C4-2B (cell line): ENCODE measurements around the gene ATAD3B.
"Not testable (repeated sequence)": the region's sequence is repeated elsewhere in the genome, so short reads cannot be mapped to it uniquely, and the experiment has no call there.

Source experiments
- H3K27ac ChIP-seq: fragments of 450-650 bp; 2 replicates; pipeline ENCODE4 v1.5.1; 2017
- ZFX ChIP-seq: fragments of 450-650 bp; IDR thresholded peaks from 2 replicates; pipeline ENCODE4 v1.6.1; 2017
- TF ChIP-seq, protein P1 (sequence below): fragments of 450-650 bp; conservative IDR thresholded peaks from 2 replicates; pipeline ENCODE4 v1.5.1; 2017; ENCODE audit warnings: mild to moderate bottlenecking

The ATAD3B gene

DNA sequence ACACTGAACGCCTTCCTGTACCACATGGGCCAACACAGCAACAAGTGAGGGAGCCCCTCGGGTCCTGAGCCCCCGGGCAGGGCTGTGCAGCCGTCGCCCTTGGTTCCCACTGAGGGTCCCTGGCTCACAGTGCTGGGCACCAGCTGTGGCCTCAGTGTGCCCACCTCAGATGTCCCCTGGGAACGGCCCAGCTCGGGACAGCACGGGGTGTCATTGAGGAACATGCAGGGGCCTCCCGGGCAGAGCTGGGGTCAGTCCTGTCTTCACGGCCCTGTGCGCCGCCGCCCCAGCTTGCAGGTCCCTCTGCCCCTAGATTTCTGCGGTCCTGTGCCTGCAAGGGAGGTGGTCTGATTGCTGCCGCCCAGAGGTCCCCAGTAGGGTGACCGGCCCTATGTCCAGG is 17.7 kb downstream of the ATAD3B start:
- TF ChIP-seq, protein P1, sequence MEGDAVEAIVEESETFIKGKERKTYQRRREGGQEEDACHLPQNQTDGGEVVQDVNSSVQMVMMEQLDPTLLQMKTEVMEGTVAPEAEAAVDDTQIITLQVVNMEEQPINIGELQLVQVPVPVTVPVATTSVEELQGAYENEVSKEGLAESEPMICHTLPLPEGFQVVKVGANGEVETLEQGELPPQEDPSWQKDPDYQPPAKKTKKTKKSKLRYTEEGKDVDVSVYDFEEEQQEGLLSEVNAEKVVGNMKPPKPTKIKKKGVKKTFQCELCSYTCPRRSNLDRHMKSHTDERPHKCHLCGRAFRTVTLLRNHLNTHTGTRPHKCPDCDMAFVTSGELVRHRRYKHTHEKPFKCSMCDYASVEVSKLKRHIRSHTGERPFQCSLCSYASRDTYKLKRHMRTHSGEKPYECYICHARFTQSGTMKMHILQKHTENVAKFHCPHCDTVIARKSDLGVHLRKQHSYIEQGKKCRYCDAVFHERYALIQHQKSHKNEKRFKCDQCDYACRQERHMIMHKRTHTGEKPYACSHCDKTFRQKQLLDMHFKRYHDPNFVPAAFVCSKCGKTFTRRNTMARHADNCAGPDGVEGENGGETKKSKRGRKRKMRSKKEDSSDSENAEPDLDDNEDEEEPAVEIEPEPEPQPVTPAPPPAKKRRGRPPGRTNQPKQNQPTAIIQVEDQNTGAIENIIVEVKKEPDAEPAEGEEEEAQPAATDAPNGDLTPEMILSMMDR, result no peak
- no peak for TF ChIP-seq ZFX
- no peak overlapping the region for H3K27ac ChIP-seq

DNA sequence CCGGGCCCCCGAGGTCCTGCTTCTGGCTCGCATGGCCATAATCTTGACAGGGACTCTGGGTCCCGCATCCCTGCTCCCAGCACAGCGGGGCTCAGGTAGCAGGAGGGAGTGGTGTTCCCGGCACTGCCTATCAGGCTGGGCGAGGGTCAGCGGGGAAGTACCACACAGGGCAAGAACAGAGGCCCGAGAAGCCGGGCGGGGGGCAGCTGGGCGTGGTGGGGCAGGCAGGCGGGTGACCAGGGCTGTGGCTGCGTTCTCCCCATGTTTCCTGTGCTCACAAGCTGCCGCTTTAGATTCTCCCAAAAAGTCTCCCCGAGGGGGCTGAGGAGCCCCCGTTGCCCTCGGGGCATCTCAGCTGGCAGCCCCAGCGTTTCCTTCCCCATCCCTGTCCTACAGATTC is 18.3 kb downstream of the ATAD3B start:
- TF ChIP-seq, protein P1, result no peak
- TF ChIP-seq ZFX, result no peak
- H3K27ac ChIP-seq, result no peak overlapping the region

DNA sequence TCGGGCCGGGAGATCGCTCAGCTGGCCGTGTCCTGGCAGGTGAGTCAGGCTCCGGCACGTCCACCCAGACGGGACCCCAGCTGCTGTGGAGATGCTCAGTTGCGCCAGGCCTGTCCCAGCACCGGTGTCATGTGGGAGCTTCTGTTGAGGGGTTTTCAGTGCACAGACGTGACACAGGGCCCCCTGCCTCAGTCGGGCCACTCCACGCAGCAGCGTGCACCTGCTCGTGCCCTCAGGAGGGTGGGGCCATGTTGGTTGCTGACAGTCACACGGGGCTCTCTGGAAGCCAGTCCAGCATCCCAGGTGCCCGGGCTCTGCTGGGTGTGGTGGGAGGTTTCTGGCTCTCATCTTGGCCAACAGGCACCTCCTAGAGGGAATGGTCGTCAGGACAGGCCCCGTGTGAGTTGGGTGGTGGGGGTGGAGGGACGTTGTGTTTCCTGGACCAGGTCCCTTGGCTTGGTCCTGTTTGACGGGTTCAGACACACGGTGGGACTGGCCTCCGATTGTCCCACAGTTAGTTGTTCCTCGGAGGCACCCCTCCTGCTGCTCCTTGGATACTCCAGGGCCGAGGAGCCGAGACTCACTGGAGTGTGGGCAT is 19.2 kb downstream of the ATAD3B start:
- TF ChIP-seq, protein P1, result no peak
- no peak for TF ChIP-seq ZFX
- H3K27ac ChIP-seq, result no peak overlapping the region

DNA sequence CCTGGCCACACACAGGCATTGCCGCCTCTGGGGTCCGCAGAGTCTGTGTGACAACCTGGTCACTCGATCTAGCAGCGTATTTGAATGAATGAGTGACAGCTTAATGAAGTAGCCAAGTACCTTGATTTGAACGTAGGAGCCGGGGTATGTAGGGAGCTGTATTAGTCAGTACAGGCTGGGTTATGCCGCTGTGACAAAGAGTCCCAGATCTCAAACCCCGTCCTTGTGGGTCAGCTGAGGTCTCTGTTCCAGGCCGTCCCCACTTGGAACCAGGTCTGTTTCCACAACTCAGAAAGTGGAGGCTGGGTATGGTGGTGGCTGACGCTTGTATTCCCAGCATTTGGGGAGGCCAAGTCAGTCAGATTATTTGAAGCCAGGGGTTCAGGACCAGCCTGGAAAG is 20.0 kb downstream of the ATAD3B start:
- H3K27ac ChIP-seq, result no peak overlapping the region
- TF ChIP-seq, protein P1, result no peak
- no peak for TF ChIP-seq ZFX

DNA sequence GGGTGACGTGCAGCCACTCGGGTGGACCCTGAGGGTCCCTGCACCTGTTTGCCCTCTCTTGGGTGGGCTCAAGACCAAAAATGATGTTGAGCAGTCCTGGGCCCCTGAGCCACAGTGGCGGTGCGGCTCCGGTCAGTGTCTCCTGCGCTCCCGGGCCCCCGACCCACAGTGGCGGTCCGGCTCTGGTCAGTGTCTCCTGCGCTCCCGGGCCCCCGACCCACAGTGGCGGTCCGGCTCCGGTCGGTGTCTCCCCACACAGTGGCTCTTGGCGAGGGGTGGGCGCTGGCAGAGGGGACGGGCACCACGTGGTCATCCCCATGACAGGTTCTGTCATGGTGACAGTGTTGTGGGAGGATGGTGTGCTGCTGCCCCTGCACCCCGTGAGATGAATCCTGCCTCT is 22.7 kb downstream of the ATAD3B start:
- H3K27ac ChIP-seq, result not testable (repeated sequence)

DNA sequence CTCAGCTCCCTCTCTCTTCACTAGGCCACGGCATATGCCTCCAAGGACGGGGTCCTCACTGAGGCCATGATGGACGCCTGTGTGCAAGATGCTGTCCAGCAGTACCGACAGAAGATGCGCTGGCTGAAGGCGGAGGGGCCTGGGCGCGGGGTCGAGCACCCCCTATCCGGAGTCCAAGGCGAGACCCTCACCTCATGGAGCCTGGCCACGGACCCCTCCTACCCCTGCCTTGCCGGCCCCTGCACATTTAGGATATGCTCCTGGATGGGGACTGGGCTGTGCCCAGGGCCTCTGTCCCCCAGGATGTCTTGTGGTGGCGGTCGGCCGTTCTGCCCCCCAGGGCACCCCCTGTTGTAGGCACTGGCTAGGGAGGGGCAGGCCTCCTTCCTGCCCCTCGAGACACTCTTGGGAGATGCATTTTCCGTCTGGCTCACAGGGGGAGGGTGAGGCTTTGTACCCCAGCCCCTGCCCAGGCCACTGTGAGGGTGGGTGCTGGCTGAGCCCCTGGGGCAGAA is 24.0 kb downstream of the ATAD3B start:
- not testable (repeated sequence) for H3K27ac ChIP-seq

DNA sequence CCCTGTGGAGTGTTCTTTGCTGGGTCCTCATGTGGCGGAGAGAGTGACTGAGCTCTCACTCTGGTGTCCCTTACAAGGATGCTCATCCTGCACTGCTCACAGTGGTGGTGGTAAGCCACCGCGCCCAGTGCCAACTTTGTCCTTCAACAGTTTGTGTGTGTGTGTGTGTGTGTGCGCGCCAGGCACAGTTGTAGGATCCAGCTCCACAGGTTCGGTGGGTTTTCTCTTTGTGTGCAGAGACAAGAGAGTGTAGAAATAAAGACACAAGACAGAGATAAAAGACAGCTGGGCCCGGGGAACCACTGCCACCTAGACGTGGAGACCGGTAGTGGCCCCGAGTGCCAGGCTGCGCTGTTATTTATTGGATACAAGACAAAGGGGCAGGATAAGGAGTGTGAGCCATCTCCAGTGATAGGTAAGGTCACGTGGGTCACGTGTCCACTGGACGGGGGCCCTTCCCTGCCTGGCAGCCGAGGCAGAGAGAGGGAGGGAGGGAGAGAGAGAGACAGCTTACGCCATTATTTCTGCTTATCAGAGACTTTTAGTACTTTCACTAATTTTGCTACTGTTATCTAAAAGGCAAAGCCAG is 33.3 kb downstream of the ATAD3B start:
- H3K27ac ChIP-seq, result peak overlapping the region; percentile 77
- TF ChIP-seq, protein P1, result peak; percentile 97

DNA sequence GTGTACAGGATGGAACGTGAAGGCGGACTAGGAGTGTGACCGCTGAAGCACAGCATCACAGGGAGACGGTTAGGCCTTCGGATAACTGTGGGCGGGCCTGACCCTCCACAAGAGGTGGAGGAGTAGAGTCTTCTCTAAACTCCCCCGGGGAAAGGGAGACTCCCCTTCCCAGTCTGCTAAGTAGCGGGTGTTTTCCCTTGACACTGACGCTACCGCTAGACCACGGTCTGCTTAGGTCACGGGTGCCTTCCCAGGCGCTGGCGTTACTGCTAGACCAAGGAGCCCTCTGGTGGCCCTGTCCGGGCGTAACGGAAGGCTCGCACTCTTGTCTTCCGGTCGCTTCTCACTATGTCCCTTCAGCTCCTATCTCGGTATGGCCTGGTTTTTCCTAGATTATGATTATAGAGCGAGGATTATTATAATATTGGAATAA is 33.8 kb downstream of the ATAD3B start:
- TF ChIP-seq, protein P1, result peak; percentile 64
- peak overlapping the region; percentile 77 for H3K27ac ChIP-seq

DNA sequence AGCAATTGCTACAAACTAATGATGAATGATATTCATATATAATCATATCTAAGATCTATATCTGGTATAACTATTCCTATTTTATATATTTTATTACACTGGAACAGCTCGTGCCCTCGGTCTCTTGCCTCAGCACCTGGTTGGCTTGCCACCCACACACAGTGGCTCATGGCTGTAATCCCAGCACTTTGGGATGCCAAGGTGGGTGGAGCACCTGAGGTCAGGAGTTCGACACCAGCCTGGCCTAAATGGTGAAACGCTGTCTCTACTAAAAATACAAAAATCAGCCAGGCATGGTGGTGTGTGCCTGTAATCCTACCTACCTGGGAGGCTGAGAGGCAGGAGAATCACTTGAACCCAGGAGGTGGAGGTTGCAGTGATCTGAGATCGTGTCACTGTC is 34.2 kb downstream of the ATAD3B start:
- peak overlapping the region; percentile 77 for H3K27ac ChIP-seq
